GM18907 (cell line): ENCODE data around the gene DUSP22.
"Not testable (repeated sequence)": the region's sequence is repeated elsewhere in the genome, so short reads cannot be mapped to it uniquely, and the experiment has no call there.

Experiments
- ATAC-seq: cut with Tn5 transposase; IDR thresholded peaks from one replicate; pipeline ENCODE4 v1.9.1; 2021; ENCODE audit warnings: mild to moderate bottlenecking, moderate library complexity; ENCODE audit not compliant: unreplicated experiment

DUSP22 gene

GRCh38 chr6:322940-323729, 30.8 kb downstream of the DUSP22 start:
- ATAC-seq = no peak

- no peak for ATAC-seq
Observed at GRCh38 chr6:323730-324088, 31.4 kb downstream of the DUSP22 start.

- ATAC-seq = no peak
Observed at GRCh38 chr6:324116-324728, 31.9 kb downstream of the DUSP22 start.

GRCh38 chr6:324729-325125, 32.4 kb downstream of the DUSP22 start:
- ATAC-seq = no peak

GRCh38 chr6:325161-325860, 33.0 kb downstream of the DUSP22 start:
- ATAC-seq = not testable (repeated sequence)

GRCh38 chr6:326066-326465, 33.8 kb downstream of the DUSP22 start:
- ATAC-seq = not testable (repeated sequence)

GRCh38 chr6:326896-327537, 34.7 kb downstream of the DUSP22 start:
- no peak for ATAC-seq

- ATAC-seq = peak; percentile 0
Observed at GRCh38 chr6:327538-328116, 35.3 kb downstream of the DUSP22 start.

- peak; percentile 78 for ATAC-seq
Observed at GRCh38 chr6:328136-328670, 35.9 kb downstream of the DUSP22 start.

GRCh38 chr6:328924-329323, 36.6 kb downstream of the DUSP22 start:
- ATAC-seq = no peak

- ATAC-seq = no peak
Observed at GRCh38 chr6:329888-330691, 37.8 kb downstream of the DUSP22 start.

- no peak for ATAC-seq
Observed at GRCh38 chr6:330948-331347, 38.7 kb downstream of the DUSP22 start.

GRCh38 chr6:331622-332521, 39.6 kb downstream of the DUSP22 start:
- ATAC-seq = peak; percentile 58

- no peak for ATAC-seq
Observed at GRCh38 chr6:332671-333070, 40.4 kb downstream of the DUSP22 start.

- ATAC-seq = no peak
Observed at GRCh38 chr6:333379-334002, 41.2 kb downstream of the DUSP22 start.

GRCh38 chr6:334536-335510, 42.5 kb downstream of the DUSP22 start:
- no peak for ATAC-seq

- no peak for ATAC-seq
Observed at GRCh38 chr6:335572-335971, 43.3 kb downstream of the DUSP22 start.
